ENCODE data around the gene RESF1. TPM values are rescaled to one million over a fixed set of nuclear protein-coding genes. Genes with fewer than 3 reads are reported as not detected.
"Not testable (repeated sequence)": the region's sequence is repeated elsewhere in the genome, so short reads cannot be mapped to it uniquely, and the experiment has no call there.

Gene RESF1
- polyA plus RNA-seq, 2 donors = 10.8 to 32.7 TPM

DNA sequence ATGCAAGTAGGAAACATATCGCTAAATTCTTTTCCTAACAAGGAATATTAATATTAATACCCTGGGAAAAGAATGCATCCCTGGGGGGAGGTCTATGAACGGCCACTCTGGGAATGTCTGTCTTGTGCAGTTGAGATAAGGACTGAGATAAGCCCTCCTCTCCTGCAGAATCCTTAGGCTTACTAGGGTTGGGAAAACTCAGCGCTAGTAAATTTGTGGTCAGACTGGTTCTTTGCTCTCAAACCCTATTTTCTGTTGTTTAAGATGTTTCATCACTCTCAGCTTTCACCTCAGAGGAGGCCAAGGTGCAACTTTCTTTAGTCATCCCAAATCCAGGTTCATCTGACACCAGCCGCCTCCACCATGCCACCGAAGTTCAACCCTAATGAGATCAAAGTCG is 11.2 kb upstream of the RESF1 start:
- H3K36me3 ChIP-seq (ENCODE audit: control insufficient read depth in 2 of 2, insufficient read depth in 2 of 2, low read length in 1 of 2) = no peaks in the 10 kb centered on the region
- no peaks in the 10 kb centered on the region for H3K27me3 ChIP-seq (ENCODE audit: control insufficient read depth in 1 of 2, insufficient read depth in 2 of 2, low read length in 2 of 2)
- peaks cover 0 to 4% of the 10 kb centered on the region in 2 donors for H3K9me3 ChIP-seq (ENCODE audit: control insufficient read depth in 2 of 2, insufficient read depth in 1 of 2, low read depth in 1 of 2, low read length in 1 of 2)
- WGBS, 2 donors = 94 to 95% methylated on average over 6 of the region's 6 CpGs
- H3K27ac ChIP-seq (ENCODE audit: low read depth in 2 of 2, low read length in 1 of 2) = no peak overlapping the region
- no peaks in the 10 kb centered on the region for H3K4me1 ChIP-seq (ENCODE audit: control insufficient read depth in 2 of 2, insufficient read depth in 2 of 2, low read length in 1 of 2)
- no peak overlapping the region for H3K4me3 ChIP-seq (ENCODE audit: low read depth in 1 of 2, low read length in 2 of 2)

DNA sequence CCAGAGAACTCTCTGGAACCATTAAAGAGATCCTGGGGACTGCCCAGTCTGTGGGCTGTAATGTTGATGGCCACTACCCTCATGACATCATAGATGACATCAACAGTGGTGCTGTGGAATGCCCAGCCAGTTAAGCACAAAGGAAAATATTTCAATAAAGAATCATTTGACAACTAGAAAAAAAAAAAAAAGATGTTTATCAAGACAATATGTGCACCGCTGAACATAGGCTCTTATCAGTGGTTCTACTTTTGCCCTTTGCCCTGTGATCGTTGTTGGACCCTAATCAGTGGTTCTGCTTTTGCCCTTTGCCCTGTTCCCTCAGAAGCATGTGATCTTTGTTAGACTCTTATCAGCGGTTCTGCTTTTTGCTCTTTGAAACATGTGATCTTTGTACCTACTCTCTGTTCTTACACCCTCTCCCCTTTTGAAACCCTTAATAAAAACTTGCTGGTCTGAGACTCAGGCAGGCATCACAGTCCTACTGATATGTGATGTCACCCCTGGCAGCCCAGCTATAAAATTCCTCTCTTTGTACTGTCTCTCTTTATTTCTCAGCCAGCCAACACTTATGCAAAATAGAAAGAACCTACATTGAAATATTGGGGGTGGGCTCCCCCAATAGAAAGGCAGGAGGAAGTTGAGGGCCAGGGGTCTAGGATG is 10.4 kb upstream of the RESF1 start:
- H3K36me3 ChIP-seq (ENCODE audit: control insufficient read depth in 2 of 2, insufficient read depth in 2 of 2, low read length in 1 of 2); H3K27me3 ChIP-seq (ENCODE audit: control insufficient read depth in 1 of 2, insufficient read depth in 2 of 2, low read length in 2 of 2); H3K4me3 ChIP-seq (ENCODE audit: low read depth in 1 of 2, low read length in 2 of 2); H3K27ac ChIP-seq (ENCODE audit: low read depth in 2 of 2, low read length in 1 of 2); H3K4me1 ChIP-seq (ENCODE audit: control insufficient read depth in 2 of 2, insufficient read depth in 2 of 2, low read length in 1 of 2); H3K9me3 ChIP-seq (ENCODE audit: control insufficient read depth in 2 of 2, insufficient read depth in 1 of 2, low read depth in 1 of 2, low read length in 1 of 2): not testable (repeated sequence)
- WGBS, 2 donors = 44 to 68% methylated on average over 3 of the region's 3 CpGs

DNA sequence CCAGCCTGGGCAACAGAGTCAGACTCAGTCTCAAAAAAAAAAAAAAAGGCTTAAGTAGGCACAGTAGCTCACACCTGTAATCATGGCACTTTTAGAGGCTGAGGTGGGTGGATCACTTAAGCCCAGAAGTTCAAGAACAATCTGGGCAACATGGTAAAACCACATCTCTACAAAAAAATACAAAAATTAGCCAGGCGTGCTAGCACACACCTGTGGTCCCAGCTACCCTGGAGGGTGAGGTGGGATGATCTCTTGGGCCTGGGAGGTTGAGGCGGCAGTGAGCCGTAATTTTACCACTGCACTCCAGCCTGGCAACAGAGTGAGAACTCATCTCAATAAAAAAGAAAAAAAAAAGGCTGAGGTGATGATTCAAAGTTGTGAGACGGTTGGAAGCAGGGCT is 9.1 kb upstream of the RESF1 start:
- no peak overlapping the region for H3K4me3 ChIP-seq (ENCODE audit: low read depth in 1 of 2, low read length in 2 of 2)
- no peak overlapping the region for H3K27ac ChIP-seq (ENCODE audit: low read depth in 2 of 2, low read length in 1 of 2)
- no peaks in the 10 kb centered on the region for H3K36me3 ChIP-seq (ENCODE audit: control insufficient read depth in 2 of 2, insufficient read depth in 2 of 2, low read length in 1 of 2)
- no peaks in the 10 kb centered on the region for H3K27me3 ChIP-seq (ENCODE audit: control insufficient read depth in 1 of 2, insufficient read depth in 2 of 2, low read length in 2 of 2)
- H3K9me3 ChIP-seq (ENCODE audit: control insufficient read depth in 2 of 2, insufficient read depth in 1 of 2, low read depth in 1 of 2, low read length in 1 of 2) = peaks cover 0 to 4% of the 10 kb centered on the region in 2 donors
- H3K4me1 ChIP-seq (ENCODE audit: control insufficient read depth in 2 of 2, insufficient read depth in 2 of 2, low read length in 1 of 2) = no peaks in the 10 kb centered on the region
- WGBS, 2 donors = 86 to 90% methylated on average over 4 of the region's 4 CpGs

DNA sequence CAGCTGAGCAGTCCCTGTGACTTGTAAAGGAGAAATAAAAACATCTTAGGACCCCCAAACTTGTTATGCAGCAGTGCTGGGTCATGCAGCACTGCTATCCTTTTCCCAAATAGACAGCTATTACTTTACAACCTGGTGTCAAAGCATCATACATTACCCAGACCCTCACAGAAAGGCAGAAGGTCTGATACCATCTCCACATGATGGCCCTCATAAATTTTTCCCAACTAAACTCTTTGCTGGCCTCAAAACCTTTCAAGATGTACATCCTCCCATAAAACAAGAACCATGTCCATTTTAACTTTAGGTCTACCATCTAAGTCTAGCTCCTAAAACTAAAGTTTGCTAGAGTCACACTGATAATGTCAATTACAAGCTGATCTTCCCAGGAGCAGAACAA is 8.7 kb upstream of the RESF1 start:
- no peak overlapping the region for H3K4me3 ChIP-seq (ENCODE audit: low read depth in 1 of 2, low read length in 2 of 2)
- no peaks in the 10 kb centered on the region for H3K4me1 ChIP-seq (ENCODE audit: control insufficient read depth in 2 of 2, insufficient read depth in 2 of 2, low read length in 1 of 2)
- peaks cover 0 to 4% of the 10 kb centered on the region in 2 donors for H3K9me3 ChIP-seq (ENCODE audit: control insufficient read depth in 2 of 2, insufficient read depth in 1 of 2, low read depth in 1 of 2, low read length in 1 of 2)
- no peak overlapping the region for H3K27ac ChIP-seq (ENCODE audit: low read depth in 2 of 2, low read length in 1 of 2)
- no peaks in the 10 kb centered on the region for H3K36me3 ChIP-seq (ENCODE audit: control insufficient read depth in 2 of 2, insufficient read depth in 2 of 2, low read length in 1 of 2)
- H3K27me3 ChIP-seq (ENCODE audit: control insufficient read depth in 1 of 2, insufficient read depth in 2 of 2, low read length in 2 of 2) = no peaks in the 10 kb centered on the region

DNA sequence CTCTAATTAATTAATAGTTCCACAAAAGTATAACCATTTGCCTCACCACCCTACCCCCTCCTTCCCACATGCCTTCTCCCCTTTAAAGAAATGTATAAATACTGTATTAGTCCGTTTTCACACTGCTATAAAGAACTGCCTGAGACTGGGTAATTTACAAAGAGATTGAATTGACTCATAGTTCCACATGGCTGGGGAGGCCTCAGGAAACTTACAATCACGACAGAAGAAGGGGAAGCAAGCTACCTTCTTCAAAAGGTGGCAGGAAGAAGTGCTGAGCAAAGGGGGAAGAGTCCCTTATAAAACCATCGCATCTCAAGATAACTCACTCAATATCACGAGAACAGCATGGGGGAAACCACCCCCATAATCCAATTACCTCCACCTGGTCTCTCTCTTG is 8.2 kb upstream of the RESF1 start:
- whole genome bisulfite sequencing, 2 donors = 60 to 64% methylated on average over 4 of the region's 4 CpGs
- H3K27me3 ChIP-seq (ENCODE audit: control insufficient read depth in 1 of 2, insufficient read depth in 2 of 2, low read length in 2 of 2) = no peaks in the 10 kb centered on the region
- no peaks in the 10 kb centered on the region for H3K36me3 ChIP-seq (ENCODE audit: control insufficient read depth in 2 of 2, insufficient read depth in 2 of 2, low read length in 1 of 2)
- H3K27ac ChIP-seq (ENCODE audit: low read depth in 2 of 2, low read length in 1 of 2) = no peak overlapping the region
- no peaks in the 10 kb centered on the region for H3K4me1 ChIP-seq (ENCODE audit: control insufficient read depth in 2 of 2, insufficient read depth in 2 of 2, low read length in 1 of 2)
- H3K4me3 ChIP-seq (ENCODE audit: low read depth in 1 of 2, low read length in 2 of 2) = no peak overlapping the region
- H3K9me3 ChIP-seq (ENCODE audit: control insufficient read depth in 2 of 2, insufficient read depth in 1 of 2, low read depth in 1 of 2, low read length in 1 of 2) = peaks cover 0 to 4% of the 10 kb centered on the region in 2 donors

DNA sequence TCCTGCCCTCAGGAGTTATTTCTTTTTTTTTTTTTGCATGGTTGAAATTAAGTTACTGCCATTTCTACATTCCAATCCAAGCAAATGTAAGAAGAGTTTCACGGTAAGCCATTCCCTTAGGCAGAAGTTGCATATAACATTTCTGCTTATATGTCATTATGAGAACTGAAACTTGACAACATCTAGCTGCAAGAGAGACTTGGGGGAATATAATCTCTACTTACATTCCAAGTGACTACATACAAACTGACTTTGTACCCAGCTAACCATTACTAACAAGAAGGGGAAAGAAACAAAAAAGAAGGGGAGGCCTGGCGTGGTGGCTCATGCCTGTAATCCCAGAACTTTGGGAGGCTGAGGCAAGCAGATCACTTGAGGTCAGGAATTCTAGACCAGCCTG is 7.3 kb upstream of the RESF1 start:
- no peaks in the 10 kb centered on the region for H3K27me3 ChIP-seq (ENCODE audit: control insufficient read depth in 1 of 2, insufficient read depth in 2 of 2, low read length in 2 of 2)
- no peak overlapping the region for H3K27ac ChIP-seq (ENCODE audit: low read depth in 2 of 2, low read length in 1 of 2)
- WGBS, 2 donors = 90 to 91% methylated on average over 2 of the region's 2 CpGs
- H3K9me3 ChIP-seq (ENCODE audit: control insufficient read depth in 2 of 2, insufficient read depth in 1 of 2, low read depth in 1 of 2, low read length in 1 of 2) = peaks cover 0 to 4% of the 10 kb centered on the region in 2 donors
- no peaks in the 10 kb centered on the region for H3K36me3 ChIP-seq (ENCODE audit: control insufficient read depth in 2 of 2, insufficient read depth in 2 of 2, low read length in 1 of 2)
- no peaks in the 10 kb centered on the region for H3K4me1 ChIP-seq (ENCODE audit: control insufficient read depth in 2 of 2, insufficient read depth in 2 of 2, low read length in 1 of 2)
- no peak overlapping the region for H3K4me3 ChIP-seq (ENCODE audit: low read depth in 1 of 2, low read length in 2 of 2)

DNA sequence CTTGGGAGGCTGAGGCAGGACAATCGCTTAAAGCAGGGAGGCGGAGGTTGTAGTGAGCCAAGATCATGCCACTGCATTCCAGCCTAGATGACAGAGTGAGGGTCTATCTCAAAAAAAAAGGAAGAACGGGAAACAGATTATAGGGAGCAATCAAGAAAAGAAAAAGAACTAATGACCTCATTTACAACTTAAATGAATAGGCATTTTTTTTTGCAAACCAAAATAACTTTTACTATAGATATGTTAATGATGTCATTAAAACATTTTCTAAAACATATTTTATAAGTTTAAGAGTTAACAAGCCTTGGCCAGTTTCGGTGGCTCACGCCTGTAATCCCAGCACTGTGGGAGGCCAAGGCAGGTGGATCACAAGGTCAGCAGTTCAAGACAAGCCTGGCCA is 6.8 kb upstream of the RESF1 start:
- WGBS, 2 donors = 90 to 93% methylated on average over 5 of the region's 5 CpGs
- no peak overlapping the region for H3K27ac ChIP-seq (ENCODE audit: low read depth in 2 of 2, low read length in 1 of 2)
- H3K36me3 ChIP-seq (ENCODE audit: control insufficient read depth in 2 of 2, insufficient read depth in 2 of 2, low read length in 1 of 2) = no peaks in the 10 kb centered on the region
- H3K27me3 ChIP-seq (ENCODE audit: control insufficient read depth in 1 of 2, insufficient read depth in 2 of 2, low read length in 2 of 2) = no peaks in the 10 kb centered on the region
- no peak overlapping the region for H3K4me3 ChIP-seq (ENCODE audit: low read depth in 1 of 2, low read length in 2 of 2)
- peaks cover 0 to 3% of the 10 kb centered on the region in 2 donors for H3K9me3 ChIP-seq (ENCODE audit: control insufficient read depth in 2 of 2, insufficient read depth in 1 of 2, low read depth in 1 of 2, low read length in 1 of 2)
- no peaks in the 10 kb centered on the region for H3K4me1 ChIP-seq (ENCODE audit: control insufficient read depth in 2 of 2, insufficient read depth in 2 of 2, low read length in 1 of 2)

DNA sequence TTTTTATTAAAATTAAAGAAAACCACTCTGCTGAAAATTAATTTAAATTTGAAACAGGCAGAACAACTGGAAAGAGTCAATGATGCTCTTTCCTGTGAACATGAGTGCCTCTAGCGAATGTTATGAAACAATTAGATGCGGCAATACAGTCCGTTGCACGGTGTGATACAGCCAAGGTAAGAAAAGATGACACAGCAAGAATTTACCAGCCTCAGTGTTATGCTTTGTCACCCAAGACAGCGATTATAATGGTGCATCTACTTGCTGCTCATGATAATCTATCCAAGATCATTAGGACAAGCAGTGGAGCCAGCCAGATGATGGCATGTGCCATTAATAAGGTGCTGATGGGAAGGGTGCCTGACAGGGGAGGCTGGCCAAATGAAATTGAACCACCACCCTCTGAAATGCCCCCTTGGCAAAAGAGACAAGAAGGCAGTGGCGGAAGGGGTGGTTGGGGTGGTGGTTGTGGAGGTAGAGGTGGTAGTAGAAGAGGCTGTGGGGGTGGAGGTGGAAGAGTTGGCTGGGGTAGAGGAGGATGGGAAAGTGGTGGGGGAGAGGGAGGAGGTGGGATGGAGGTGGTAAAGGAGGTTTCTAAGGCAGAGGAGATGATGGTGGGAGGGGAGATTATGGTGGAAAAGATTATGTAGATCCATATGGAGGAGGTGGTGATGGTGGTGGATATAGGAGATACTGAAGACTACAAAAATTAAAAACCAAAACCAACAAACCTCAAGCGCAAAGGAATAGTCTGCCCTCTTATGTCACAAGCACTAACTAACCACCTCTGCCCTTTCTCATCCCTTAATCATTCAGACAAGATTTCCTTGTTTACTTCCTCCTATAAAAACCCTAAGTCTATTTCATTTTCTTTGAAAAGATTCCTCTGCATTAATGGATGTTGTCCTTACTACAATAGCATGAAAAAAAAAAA is 4.0 kb upstream of the RESF1 start:
- H3K9me3 ChIP-seq (ENCODE audit: control insufficient read depth in 2 of 2, insufficient read depth in 1 of 2, low read depth in 1 of 2, low read length in 1 of 2) = no peaks in the 10 kb centered on the region
- H3K36me3 ChIP-seq (ENCODE audit: control insufficient read depth in 2 of 2, insufficient read depth in 2 of 2, low read length in 1 of 2) = no peaks in the 10 kb centered on the region
- WGBS, 2 donors = 94% methylated on average over 7 of the region's 7 CpGs
- H3K27ac ChIP-seq (ENCODE audit: low read depth in 2 of 2, low read length in 1 of 2) = no peak overlapping the region
- no peaks in the 10 kb centered on the region for H3K4me1 ChIP-seq (ENCODE audit: control insufficient read depth in 2 of 2, insufficient read depth in 2 of 2, low read length in 1 of 2)
- H3K4me3 ChIP-seq (ENCODE audit: low read depth in 1 of 2, low read length in 2 of 2) = no peak overlapping the region
- H3K27me3 ChIP-seq (ENCODE audit: control insufficient read depth in 1 of 2, insufficient read depth in 2 of 2, low read length in 2 of 2) = no peaks in the 10 kb centered on the region

DNA sequence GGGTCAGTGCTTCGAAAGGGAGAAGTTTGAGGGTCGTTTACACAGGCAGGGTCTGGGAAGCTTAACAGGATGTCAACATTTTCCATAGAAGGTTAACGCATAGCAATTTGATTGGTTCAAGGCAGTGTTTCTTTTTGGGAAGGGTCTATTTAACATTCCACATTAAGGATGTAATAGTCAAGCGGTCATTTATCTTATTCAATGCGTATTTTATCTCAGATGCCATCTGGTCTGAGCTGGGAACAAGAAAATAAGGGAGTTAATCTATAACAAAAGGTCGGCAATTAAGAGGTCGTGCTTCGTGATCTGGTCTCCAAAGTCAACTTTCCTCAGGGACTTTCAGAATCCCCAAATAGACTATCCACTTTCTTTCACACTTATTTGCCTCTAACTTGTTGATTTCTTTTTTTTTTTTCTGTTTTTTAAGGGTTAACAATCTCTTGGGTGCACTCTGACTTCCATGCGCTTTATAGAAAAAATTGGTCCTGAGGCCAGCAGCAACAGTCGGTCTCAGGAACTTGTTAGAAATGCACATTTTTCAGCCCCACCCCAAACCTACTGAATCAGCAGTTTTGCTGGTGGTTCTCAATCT is 550 bp upstream of the RESF1 start:
- no peaks in the 10 kb centered on the region for H3K27me3 ChIP-seq (ENCODE audit: control insufficient read depth in 1 of 2, insufficient read depth in 2 of 2, low read length in 2 of 2)
- peaks cover 0 to 2% of the 10 kb centered on the region in 2 donors for H3K4me1 ChIP-seq (ENCODE audit: control insufficient read depth in 2 of 2, insufficient read depth in 2 of 2, low read length in 1 of 2)
- peak overlapping the region; percentile 79 to 91 for H3K4me3 ChIP-seq (ENCODE audit: low read depth in 1 of 2, low read length in 2 of 2)
- peak overlapping the region; percentile 95 to 98 for H3K27ac ChIP-seq (ENCODE audit: low read depth in 2 of 2, low read length in 1 of 2)
- H3K36me3 ChIP-seq (ENCODE audit: control insufficient read depth in 2 of 2, insufficient read depth in 2 of 2, low read length in 1 of 2) = peaks cover 0 to 3% of the 10 kb centered on the region in 2 donors
- no peaks in the 10 kb centered on the region for H3K9me3 ChIP-seq (ENCODE audit: control insufficient read depth in 2 of 2, insufficient read depth in 1 of 2, low read depth in 1 of 2, low read length in 1 of 2)
- WGBS, 2 donors = 10 to 14% methylated on average over 10 of the region's 10 CpGs
